Measurements from ENCODE around the gene MYEOV.

DNA sequence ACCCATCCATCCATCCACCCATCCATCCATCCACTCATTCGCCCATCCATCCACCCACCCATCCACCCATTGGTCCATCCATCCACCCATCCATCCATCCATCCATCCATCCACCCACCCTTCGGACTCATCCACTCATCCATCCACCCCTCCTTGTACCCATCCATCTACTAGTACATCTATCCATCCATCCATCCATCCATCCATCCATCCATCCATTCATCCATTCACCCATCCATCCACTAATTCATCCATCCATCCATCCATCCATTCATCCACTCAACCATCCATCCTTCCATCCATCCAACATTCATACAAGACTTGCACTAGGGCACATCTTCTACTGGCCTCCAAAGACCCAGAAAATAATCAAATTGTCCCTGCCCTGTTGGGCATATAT is 20.0 kb downstream of the MYEOV start:
- TF ChIP-seq CTCF (conservative IDR thresholded peaks at IDR 0.05) (no peak), ZFX (IDR thresholded peaks at IDR 0.05) (no peak)
